Activated CD4-positive, alpha-beta T cell treated with anti-CD3 and anti-CD28 coated beads, Interleukin-2, amount 50 U/mL, for 4 hours (primary cell): ENCODE results near the gene NTNG2.

Experiments
- DNase-seq, 2 experiments: peaks; one replicate each; pipeline ENCODE4 v3.0.0-alpha.2; 2020

NTNG2 gene

DNA sequence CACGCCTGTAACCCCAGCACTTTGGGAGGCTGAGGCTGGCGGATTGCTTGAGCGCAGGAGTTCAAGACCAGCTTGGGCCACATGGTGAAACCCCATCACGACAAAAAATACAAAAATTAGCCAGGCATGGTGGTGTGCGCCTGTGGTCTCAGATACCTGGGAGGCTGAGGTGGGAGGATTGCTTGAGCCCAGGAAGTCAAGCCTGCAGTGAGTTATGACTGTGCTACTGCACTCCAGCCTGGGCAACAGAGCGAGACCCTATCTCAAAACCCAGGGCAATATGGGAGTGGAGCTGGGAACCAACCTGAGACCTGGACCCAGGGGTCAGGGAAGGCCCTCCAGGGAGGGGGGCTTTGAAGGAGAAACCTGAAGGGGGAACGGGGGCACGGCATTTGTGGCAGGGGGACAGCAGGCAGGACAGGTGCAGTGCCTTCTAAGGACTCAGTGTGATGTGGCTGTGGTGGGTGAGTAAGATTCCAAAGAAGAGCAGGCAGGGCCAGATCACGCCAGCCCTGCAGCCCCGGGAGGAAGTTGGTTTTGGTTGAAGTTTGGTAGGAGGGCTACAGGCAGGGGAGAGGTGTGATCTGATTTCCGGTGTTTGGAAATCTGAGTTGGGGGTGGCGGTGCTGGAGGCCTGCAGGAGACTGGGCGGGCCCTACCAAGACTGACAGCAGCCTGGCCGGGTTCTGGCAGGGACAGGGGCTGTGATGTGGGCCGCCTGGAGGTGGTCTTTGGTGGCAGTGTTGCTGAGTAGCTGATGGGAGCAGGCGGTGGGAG is 46.2 kb downstream of the NTNG2 start:
- no peak for DNase-seq

DNA sequence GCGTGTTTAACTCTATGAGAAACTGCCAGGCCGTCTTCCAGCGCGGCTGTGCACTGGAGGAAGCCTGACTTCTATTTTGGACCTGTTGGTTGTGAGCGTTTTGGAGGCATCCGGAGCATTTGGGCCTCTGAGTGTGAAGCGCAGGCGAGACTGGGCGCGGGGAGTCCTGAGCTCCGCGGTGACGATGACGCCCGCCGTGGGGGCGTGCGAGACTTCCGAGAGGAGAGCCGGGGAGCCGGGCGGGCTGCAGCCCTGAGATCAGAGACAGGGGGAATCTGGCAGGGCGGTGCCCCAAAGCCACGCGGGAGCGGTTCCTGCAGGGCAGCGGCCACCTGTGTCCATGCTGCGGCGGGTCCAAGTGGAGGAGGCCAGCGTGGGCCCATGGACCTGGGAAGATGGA is 47.4 kb downstream of the NTNG2 start:
- DNase-seq = no peak

DNA sequence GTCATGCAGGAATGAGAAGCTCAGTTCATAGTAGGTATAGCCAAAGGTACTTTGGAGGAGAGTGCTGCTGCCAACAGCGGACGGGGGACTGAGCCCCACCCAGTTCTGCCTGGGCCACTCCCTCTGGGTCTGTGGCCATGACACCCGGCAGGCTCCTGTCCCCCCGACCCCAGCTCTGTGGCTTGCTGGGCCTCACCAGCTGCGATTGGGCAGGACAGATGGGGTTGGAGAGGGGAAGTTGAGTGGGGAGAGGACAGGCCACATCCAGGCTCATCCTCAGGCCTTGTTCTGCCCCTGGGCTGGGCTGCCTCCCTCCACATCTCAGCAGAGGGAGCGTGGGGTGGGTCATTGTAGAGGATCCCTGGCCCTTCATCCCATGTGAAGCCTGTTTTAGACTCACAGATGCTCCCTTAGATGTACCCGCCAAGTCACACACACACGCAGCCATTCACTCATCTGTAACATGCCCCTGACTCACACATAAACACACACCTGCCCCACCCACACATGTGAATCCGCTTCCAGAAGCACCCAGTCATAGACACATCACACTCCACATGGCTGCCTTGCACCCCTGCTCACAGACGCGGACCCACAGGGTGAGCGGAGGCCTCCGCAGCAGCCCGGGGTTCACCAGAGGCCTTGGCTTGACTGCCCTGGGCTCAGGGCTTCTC is 48.8 kb downstream of the NTNG2 start:
- no peak for DNase-seq

DNA sequence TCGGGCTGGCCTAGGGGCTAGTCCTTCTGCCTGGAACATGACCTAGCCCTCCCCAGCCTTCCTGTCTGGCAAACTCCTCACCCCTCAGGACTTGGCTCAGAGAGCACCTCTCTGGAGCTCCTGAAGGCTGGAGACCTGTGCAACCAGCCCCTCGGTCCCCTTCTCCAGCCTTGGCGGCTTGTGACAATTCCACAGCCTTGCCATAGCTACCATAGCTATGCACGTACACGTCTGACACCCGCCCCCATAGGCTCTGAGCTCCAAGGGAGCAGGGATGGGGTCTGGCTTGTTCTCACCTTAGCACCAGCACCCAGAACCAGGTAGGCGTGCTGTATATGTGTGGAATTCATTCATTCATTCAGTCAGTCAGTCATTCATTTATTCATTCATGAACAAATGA is 49.7 kb downstream of the NTNG2 start:
- no peak for DNase-seq

DNA sequence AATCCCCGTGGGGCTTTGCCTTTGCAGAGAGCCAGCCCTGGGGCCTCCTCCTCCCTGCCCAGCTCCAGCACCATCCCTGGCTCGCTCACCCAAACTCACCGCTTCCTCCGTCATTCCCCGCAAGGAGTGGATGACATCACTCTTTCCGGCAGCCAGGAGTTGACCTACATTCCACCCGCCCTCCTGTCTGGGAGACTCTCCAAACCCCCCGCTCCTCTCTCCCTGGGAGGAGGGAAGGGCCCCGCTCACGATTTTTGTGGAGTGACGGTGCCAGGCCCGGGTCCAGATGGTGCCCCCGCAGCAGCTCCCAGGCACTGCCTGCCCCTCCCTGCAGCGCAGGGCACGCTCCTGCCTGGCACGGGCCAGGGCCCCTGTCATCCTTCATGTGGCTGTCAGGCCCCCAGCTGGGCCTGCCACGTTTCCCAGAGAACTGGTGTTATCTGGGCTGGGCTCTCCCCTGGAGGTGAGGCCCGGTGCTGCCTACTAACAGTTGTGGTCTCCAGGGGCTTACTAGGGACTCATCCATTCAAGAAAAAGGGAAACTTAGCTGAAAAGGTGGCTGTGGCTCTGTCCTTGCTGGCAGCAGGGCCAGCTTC is 52.3 kb downstream of the NTNG2 start:
- DNase-seq = no peak

DNA sequence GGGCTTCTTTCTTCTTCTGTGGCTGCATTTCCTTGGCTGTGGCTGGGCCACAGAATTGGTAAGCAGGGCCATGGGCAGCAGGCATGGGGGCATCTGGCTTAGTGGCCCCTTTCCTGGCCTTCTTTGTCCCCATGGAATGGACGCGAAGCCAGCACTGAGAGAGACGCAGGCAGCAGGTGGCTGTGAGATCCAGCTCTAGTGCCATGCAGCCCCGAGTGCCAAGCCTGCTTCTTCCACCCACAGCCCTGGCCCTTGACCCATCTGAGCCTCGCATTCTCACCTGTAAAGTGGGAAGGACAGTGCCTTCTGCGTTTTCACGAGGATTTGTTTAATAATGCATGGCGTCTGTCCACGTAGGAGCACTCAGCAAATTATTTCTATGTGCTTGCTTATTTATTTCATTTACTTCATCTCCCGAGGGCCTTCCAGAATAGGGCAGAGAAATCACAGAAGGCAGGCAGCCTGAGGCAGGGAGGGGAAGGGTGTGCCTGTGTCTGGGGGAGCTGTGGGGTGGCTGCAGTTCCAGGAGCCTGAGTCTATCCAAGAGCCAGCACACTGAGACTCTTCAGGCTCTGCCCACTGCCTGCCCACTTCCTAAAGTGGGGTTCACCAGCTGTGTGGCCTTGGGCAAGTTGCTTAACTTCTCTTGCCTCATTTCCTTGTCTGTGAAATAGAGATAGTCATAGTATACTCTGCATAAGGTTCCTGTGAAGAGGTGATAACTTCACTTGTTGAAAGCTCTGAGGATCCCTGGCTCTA is 55.2 kb downstream of the NTNG2 start:
- DNase-seq = no peak

DNA sequence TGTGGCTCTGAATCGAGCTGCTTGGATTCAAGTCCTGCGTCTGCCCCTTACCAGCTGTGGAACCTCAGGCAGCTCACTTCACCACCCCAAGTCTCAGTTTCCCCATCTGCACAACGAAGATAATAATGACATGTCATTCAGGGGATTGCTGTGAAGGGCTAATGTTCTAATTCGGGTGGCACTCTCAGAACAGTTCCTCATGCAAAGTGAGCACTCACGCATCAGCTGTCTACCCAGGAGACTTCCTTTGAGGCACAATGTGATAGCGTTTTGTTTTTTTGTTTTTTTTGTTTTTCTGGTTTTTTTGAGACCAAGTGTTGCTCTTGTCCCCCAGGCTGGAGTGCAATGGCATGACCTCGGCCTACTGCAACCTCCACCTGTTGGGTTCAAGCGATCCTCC is 56.4 kb downstream of the NTNG2 start:
- DNase-seq = no peak

DNA sequence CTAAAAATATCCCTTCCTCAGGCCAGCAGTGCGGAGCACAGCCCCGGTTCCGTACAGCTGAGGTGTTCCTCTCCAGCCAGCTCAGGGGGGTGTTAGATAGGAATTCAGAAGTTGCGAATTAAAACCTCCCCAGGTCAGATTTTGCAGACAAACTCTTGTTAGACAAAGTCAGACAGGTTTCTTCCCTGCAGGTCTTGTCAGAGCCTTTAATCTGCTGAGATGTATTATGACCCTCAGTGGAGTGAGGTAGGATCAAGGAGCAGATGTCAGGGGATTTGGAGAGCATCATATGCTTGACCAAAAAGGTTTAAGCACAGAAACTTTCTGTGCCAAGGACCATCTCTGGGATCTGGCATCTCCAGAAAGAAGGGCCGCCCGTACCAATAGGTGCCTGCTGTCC is 60.1 kb downstream of the NTNG2 start:
- DNase-seq = no peak

DNA sequence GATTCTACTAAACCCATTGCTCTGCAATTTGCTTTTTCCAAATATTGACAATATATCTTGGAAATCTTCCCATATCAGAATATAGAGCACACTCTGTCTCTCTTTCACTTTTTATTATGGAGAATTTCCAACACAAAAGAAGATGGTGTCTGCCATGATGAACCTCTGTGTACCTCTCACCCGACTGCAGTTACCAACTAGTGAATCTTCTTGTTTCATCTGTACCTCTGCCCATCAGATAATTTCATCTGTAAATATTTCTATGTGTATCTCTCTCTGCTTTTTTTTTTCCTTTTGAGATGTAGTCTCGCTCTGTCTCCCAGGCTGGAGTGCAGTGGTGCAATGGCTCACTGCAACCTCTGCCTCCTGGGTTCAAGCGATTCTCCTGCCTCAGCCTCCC is 62.8 kb downstream of the NTNG2 start:
- DNase-seq = no peak

DNA sequence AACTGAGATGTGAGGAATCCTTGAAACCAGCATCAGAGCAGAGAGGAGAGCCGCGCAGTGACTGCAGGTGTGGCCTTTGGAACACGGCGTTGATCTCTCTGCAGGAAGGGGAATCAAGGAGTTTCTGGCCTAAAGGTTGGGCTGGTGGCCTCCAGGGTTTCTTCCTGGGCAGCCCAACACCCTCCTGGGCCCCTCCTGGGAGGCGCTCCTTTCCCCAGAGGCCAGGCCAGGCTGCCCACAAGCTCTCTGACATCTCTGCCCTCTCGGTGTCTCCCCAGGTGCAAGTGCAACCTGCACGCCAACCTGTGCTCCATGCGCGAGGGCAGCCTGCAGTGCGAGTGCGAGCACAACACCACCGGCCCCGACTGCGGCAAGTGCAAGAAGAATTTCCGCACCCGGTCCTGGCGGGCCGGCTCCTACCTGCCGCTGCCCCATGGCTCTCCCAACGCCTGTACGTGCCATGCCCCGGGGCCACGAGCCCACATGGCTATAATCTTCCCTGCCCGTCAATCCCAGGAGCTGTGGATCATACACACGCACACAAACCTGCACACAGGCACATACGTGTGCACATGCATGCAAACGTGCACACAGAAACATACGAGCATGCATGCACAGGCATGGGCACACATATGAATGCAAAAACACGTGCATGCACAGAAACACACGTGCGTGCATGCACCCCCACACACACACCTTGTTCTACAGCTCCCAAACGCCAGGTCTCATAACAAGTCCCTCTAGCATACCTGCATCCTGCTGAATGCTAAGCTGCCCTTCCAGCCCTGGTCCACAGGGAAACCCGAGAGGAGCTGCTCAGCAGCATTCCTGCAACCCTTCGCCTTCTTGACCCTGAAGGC is 64.9 kb downstream of the NTNG2 start:
- no peak for DNase-seq

DNA sequence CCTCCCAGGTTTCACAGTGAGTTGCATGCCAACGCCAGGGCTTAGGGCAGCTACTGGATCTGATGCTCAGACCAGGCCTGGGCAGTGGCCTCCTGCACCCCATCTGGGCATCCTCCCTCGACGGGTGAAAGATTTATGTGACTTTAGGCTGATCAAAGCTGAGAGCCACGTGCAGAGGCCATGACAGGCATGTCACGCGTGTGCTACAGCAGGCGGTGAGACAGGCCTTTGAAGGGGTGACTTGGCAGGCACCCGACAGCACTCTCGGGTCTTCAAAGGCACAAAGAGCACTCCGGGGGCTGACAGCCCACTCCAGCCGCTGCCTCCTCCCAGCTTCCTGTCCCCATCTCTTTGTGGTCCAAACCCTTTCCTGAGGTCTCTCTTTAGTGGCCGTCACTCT is 66.2 kb downstream of the NTNG2 start:
- DNase-seq = no peak

DNA sequence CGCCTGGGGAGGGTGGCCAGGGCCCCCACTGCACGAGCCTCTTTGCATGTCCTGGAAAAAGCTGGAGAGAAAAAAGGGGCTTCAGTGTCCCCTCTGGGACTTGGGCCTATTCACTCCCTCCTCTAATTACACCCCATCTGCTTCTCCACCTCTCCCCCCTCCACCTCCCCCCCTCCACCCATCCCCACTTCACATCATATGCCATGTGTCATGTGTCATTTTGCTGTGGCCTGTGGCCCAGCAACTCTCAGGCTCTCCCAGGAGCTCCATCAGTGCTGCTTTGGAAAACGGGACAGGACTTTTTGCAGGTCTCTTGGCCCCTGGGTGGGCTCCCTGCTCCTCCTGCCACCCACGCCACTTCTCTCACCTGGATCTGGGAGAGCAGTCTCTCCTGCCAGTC is 68.7 kb downstream of the NTNG2 start:
- no peak for DNase-seq

DNA sequence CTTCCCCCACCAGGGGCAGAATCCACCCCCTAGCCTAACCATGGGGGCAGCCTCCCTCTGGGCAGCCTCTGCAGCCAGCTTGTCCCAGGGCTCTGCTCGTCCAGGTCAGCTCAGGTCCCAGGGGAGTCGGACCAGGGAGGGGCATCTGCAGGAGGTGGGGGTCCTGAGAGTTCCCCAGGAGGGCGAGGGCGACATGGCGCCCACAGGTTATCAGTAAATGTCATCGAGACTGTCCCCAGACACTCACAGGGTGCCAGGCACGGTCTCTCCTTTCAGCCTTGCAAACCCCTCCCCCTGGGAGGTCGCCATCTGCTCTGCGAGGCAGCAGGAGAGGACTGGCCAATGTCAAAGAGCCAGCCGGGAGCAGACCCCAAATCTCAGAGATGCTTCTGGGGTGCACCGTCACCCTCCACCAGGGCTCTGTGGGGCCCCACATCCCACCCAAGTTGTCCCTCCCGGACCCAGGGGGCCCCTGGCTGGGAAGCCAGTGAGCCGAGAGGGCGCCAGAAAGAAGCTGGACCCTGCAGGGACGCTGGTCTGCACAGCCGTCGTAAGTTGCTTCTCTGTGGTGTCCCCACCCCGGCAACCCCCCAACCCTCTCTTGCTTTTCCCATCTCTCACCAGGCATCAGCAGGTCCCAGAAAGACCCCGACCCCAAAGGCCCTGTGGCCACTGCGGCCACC is 69.3 kb downstream of the NTNG2 start:
- DNase-seq = no peak

DNA sequence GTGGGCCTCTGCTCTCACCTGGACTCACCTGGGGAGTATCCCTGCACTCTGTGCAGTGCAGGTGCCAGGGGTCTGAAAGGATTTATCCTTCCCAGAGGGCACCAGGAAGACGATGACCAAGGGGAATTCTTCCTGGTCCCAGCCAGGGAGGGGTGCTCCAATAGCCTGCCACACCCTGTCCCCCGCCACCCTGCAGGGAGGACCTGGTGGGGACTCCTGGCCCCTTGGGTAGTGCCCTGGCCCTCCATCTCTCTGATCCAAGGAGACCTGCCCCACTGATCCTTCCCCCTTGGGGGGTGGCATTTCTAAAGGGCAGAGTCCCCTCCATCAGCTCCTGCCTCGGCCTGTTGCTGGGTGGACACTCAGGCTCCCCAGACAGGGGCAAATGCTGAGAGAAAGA is 70.7 kb downstream of the NTNG2 start:
- DNase-seq = no peak

DNA sequence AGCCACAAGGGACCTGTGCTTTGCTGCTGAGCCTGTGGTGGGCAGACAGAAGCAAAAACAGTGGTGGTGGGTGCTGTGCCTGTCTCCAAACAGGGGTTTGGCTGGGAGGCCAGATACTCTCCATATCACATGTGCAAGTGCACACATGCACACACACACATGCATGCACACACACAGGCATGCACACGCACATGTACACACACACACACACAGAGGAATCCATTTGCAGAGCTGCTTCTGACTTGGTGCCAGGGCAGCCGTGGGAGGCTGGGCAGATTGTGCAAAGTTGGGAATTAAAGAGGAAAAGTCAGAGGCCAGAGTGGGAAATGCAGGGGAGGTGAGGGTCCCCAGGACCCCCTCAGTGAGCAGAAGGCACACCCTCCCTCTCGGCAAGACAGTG is 71.3 kb downstream of the NTNG2 start:
- DNase-seq = no peak

DNA sequence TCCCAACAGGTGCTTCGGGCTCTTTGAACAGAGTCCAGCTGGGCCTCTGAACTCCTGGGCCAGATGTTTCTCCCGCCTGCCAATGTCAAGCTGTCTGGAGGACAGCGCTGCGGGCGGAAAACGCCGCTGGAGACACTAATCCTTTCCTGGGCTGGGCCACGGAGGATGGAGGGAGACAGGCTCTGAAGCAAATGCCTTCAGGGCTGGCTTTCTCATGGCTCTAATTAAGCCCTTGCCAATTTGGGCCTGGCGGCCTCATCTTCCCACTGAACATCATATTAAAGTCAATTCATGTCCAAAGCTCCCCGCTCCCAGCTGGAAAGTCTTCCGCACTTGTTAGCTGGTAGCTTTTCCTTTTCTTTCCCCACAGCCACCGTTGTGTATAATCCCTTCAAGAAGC is 72.7 kb downstream of the NTNG2 start:
- DNase-seq = no peak

DNA sequence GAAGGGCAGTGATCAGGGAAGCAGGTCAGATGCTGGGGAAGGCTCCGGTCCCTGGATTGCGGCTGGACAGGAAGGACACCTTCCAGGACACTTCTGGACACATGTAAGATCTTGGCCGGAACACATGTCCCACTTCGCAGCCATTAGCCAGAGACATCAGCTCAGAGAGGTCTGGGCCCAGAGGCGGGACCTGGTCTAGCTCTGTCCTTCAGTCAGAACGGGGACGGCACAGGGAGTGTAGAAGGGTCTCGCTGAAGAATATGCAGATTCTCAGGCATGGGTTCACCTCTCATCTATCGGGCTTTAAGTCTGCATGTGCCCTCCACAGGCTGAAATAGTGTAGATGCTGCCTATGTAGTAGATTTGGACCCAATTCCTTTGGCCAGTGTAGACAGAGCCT is 73.3 kb downstream of the NTNG2 start:
- DNase-seq = no peak

DNA sequence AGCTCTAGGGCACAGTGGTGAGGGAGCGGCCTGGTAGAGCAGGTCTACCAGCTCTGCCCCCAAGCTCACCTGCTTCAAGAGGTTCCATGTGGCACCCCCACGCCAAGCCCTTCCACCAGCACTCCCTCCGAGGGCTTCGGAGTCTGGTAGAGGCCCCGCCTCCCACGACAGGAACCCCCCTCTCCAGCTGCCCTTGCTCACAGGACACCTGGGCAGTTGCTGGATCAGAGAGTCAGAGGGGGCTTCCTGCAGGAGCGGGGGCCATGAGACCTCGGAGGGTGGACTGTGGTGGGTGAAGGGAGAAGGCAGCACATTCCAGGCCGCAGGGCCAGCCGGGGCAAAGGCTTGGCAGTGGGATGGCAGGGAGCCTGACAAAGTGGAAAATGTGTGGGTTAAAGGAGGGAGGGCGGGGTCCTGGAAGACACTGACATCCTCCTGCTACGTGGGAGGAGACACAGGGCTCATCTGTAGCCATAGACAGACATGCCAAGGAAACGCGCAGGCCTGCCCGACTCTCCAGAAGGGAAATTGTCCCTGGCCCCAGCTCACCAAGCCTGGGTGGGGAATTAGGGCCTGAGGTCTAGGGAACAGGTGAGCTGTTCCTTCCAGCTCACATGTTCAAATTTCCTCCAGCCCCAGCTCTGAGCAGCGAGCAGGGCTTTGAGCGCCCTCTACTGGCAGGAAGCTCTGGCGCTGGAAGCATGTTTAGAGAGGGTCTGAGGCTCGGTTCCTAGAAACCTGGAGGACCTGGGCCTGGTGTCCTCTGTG is 74.2 kb downstream of the NTNG2 start:
- DNase-seq = peak; percentile 76 to 80

DNA sequence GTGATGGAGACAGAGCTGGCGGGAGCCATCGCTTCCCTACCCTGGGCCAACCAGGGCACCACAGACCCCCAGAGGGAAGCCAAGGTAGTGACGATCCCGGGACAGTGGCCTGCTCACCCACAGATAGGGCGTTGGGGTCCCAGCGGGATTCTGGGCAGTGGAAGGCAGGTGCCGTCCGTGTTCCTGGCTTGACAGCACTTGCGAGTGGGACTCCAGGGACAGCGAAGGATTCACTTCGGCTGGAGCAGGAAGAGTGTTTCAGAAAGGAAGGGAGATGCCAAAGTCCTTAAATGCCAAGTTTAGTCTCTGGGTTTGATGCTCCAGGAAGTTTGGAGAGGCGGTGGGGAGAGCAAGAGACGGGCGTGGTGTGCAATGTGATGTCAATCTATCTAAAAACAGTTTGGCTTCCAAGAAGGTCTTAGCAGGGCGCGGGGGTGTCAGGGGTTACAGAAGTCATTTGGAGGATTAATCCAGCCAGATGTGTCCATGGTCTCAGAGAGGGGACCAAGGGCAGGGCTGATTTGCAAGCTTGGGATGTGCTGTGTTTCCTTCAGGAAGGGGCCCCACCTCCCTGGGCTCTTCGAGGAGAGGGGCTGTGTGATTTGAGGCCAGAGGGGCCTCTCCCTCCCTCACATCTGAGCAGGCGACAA is 74.9 kb downstream of the NTNG2 start:
- DNase-seq = no peak

DNA sequence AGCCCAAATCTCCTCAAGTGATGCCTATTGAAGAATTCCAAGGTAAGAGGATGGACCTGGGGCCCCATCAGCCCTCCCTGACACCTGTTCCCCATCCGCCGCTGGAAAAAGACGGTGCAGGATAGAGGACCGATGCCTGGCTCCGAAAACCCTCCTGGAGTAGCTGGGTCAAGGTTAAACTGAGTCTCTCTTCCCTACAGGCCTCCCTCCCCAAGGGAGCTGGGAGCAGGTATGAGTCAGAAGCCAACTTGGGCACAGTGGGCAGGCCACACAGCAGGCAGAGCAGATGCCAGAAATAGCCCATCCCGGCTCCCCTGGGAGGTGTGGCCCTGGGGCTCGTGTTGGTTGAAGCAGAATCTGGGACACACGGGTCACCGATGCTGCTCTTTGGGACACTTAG is 75.6 kb downstream of the NTNG2 start:
- no peak for DNase-seq
